NCI-H345 (cell line): ENCODE results near the gene HSPH1.

Experiments
- DNase-seq: peaks from one replicate; lab custom pipeline; 2025; lab: John Stamatoyannopoulos, UW

Gene HSPH1

GRCh38 chr13:31096654-31097302 is 64.9 kb downstream of the HSPH1 start:
- no peak for DNase-seq

GRCh38 chr13:31094331-31095015 is 67.2 kb downstream of the HSPH1 start:
- no peak for DNase-seq

- DNase-seq = no peak
Observed at GRCh38 chr13:31093145-31093885, 68.4 kb downstream of the HSPH1 start.

- no peak for DNase-seq
Observed at GRCh38 chr13:31092646-31093045, 69.1 kb downstream of the HSPH1 start.

GRCh38 chr13:31090961-31091624 is 70.6 kb downstream of the HSPH1 start:
- peak; percentile 4 for DNase-seq

- no peak for DNase-seq
Observed at GRCh38 chr13:31090096-31090495, 71.6 kb downstream of the HSPH1 start.

- no peak for DNase-seq
Observed at GRCh38 chr13:31089649-31090048, 72.1 kb downstream of the HSPH1 start.

- no peak for DNase-seq
Observed at GRCh38 chr13:31088826-31089420, 72.8 kb downstream of the HSPH1 start.
